HCEC 1CT (cell line): ENCODE measurements around the gene CYP2S1.

Source experiments
- DNase-seq: peaks from one replicate; pipeline ENCODE4 v3.0.0-alpha.2; 2017

The CYP2S1 gene

DNA sequence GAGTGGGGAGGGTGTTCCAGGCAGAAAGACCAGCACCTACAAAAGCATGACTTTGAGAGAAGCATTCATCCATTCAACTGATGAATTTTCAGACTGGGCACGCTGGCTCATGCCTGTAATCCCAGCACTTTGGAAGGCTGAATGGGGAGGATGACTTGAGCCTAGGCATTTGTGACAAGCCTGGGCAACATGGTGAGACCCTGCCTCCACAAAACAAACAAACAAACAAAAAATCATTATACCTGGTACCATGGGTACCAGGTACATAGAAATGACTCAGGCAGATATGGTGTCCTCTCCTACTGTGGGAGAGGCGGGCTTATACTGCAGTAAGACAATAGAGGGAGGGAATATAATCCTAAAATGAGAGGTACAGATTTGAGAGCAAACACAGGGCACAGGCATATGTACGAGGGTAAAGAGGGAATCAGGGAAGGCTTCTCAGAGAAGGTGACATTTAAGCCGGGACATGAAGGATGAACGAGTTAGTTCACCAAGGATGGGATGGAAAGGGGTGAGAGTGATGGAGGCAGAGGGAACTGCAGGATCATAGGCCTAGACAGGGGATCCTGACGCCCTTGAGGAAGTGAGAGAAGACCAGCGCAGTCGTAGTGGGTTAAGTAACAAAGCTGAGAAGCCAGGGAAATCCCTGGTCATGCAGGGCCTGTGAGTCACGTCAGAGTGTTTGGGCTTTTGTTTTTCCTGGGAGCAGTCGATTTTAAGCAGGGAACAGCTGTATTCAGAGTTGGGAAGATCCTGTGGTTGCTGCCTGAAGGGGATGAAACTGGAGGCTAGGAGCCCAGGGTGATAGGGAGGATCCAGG lies 2.9 kb downstream of the CYP2S1 start:
- DNase-seq = peak; percentile 28

GRCh38 chr19:41198559-41198958 lies 5.5 kb downstream of the CYP2S1 start:
- no peak for DNase-seq

DNA sequence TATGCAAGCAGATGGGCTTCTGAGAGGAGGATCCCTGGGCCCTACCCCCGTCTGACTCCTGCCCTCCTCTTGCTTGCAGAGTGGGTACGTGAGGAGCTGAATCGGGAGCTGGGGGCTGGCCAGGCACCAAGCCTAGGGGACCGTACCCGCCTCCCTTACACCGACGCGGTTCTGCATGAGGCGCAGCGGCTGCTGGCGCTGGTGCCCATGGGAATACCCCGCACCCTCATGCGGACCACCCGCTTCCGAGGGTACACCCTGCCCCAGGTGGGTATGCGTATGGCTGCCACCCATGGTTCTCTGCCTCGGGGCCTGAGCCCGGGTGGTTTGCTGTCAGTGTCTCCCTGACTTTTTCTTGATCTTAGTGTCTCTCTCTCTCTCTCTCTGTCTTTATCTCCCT lies 10.4 kb downstream of the CYP2S1 start:
- DNase-seq = no peak

- peak; percentile 74 for DNase-seq
Measured at GRCh38 chr19:41204338-41204737, 11.3 kb downstream of the CYP2S1 start.

- DNase-seq = no peak
Measured at GRCh38 chr19:41205995-41206394, 13.0 kb downstream of the CYP2S1 start.

- no peak for DNase-seq
Measured at GRCh38 chr19:41206456-41206855, 13.4 kb downstream of the CYP2S1 start.

DNA sequence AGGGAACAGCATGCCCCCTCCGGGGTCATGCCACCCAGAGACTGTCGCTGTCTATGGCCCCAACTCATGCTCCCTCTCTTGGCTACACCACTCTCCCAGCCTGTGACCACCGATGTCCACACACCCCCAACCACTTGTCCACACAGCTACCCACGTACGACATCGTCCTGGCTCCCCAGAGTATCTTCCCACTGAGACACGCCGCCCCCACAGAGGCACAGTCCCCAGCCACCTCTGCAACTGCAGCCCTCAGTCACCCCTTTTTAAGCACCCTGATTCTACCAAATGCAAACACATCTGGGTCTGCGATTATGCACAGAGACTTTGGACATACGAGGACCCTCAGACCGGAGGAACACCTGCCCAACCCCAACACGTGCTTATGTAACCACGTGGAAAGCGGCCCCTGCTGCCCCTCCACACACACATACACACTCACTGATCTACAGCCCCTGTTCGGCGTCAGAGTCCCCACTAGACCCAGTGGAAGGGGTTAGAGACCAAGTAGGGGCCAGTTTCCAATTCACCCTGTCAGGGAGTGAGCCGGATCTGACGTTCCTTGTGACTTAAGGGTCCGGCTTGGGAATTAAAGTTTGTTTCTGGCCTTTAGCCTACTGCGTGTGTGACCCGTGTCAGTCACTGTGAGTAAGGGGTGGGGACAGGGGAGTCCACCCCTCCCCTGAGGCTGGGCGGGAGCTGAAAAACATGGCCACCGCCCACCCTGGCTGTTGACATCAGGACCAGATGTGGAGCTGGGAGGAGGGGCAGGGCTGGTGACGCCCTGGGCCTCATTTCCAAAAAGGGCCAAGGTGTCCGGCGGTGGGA lies 14.1 kb downstream of the CYP2S1 start:
- DNase-seq = no peak

DNA sequence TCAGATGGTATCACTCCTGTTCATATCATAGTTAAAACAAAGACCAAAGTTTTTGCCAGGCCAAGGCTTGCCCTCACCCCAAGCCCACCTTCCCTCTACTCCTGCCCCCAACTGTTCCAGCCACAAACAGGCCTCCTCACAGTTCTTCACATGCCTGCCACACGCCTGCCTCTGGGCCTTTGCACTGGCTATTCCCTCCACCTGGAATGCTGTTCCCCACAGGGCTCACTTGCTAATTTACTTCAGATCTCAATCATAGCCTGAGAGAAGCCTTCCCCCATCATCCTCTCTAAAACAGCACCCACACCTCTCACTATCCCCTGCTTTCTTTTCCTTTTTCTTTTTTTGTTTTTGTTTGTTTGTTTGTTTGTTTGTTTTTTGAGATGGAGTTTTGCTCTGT lies 21.1 kb downstream of the CYP2S1 start:
- DNase-seq = no peak

- no peak for DNase-seq
Measured at GRCh38 chr19:41217741-41218140, 24.7 kb downstream of the CYP2S1 start.

GRCh38 chr19:41218249-41218614 lies 25.2 kb downstream of the CYP2S1 start:
- no peak for DNase-seq

- DNase-seq = peak; percentile 61
Measured at GRCh38 chr19:41218615-41219507, 25.8 kb downstream of the CYP2S1 start, which contains the start of gene AXL. Gene AXL, plus strand, starts transcription at chr19:41219223. Its CDS starts 170 bp downstream, at chr19:41219393.

- peak; percentile 35 for DNase-seq
Measured at GRCh38 chr19:41219924-41220567, 27.0 kb downstream of the CYP2S1 start.

DNA sequence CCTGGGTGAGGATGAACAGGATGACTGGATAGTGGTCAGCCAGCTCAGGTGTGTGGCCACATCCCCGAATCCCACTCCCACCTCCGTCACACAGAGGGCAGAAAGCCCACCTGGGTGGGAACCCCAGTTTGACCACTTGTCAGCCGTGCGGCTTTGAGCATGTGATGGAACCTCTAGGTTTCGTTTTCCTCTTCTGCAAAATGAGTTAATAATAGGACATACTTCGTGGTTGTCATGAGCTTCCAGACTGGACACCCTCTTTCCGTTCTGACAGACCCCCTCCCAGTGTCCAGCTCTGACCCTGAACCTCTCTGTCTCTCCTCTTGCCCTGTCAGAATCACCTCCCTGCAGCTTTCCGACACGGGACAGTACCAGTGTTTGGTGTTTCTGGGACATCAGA lies 27.8 kb downstream of the CYP2S1 start:
- no peak for DNase-seq

DNA sequence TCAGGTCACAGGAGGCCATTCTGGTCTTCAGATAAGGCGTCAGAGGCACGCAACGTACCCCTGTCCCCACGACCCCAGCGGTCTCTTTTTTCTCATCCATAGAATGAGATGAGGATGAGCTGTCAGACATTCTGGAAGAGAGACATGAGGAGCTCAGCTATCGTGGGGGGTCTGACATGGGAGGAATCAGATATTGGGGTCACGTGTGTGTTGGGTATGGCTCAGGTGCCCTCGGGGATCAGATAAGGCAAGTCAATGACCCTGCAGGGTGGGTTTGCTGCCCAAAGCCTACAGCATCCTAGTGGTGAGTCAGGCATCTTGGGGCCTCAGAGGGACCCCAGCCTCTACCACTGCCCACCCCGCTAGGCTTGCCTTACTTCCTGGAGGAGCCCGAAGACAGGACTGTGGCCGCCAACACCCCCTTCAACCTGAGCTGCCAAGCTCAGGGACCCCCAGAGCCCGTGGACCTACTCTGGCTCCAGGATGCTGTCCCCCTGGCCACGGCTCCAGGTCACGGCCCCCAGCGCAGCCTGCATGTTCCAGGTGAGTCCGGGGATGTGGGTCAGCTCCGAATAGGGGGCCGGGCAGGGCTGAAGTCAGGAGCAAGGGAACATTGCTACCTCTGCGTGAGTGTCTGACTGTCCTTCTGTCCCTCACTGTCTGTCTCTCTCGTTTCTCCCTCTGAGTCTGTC lies 28.6 kb downstream of the CYP2S1 start:
- DNase-seq = no peak

- no peak for DNase-seq
Measured at GRCh38 chr19:41222240-41222639, 29.2 kb downstream of the CYP2S1 start.

GRCh38 chr19:41223431-41224234 lies 30.6 kb downstream of the CYP2S1 start:
- DNase-seq = peak; percentile 89

DNA sequence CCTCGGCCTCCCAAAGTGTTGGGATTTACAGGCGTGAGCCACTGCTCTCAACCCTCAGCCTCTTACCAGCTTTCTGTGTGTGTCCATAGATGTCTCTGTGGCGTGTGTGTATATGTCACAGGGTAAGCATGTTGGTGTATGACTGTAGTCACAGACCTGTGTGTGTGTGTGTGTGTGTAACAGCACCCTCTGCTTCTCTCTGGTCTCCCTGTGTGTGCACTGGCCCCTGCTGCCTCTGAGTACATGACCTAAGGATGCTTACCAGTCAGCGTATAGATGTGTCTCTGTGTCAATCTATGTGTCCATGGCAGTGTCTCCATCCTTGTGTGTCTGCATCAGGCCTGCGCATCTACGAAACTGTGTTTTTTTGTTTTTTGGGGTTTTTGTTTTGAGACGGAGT lies 31.6 kb downstream of the CYP2S1 start:
- no peak for DNase-seq

DNA sequence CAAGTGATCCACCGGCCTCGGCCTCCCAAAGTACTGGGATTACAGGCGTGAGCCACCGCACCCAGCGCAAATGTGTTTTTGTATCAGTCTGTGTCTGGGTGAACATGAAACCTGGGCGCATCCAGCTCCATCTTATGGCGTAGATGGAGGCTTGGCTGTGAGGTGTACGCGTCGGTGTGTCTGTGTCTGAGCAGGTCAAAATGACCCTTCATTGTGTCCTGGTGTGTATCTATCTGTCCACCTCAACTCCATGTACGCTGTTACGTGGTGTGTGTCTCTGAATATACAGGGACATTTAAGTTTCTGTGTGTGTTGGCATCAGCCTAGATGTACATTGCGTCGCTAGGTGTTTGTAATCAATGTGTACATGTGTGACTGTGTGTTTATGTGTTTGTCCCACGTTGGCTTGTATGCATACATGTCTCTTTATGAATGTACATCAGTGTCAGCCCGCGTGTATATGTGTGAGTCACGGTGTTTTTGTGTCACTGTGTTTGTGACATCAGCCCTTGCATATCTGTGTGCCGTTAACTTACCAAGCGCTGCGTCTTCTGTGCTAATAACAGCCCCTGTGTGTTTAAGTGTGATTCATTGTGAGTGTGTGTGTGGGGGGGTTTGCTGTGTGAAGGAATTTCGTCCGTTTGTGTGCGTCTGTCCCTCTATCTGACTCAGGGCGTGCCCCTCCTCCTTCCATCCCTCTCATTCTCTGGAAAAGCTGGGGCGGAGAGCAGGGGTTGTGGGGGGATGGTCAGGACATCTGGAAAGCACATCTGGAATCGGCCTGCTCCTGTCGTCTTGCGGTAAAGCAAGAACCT lies 32.4 kb downstream of the CYP2S1 start:
- DNase-seq = peak; percentile 99

- peak; percentile 89 for DNase-seq
Measured at GRCh38 chr19:41226053-41226873, 33.2 kb downstream of the CYP2S1 start.
